ENCODE results near the gene CBX5.
A peak's percentile ranks its signal among the peaks of the same experiment; 100 is the strongest.
"Not testable (repeated sequence)": the region's sequence is repeated elsewhere in the genome, so short reads cannot be mapped to it uniquely, and the experiment has no call there.

The CBX5 gene

GRCh38 chr12:54279632-54280467 lies at the start of gene CBX5:
CBX5 (minus strand) TSS chr12:54280122; CDS start chr12:54257650, 22,472 bp downstream.
- peaks cover 35% of the 10 kb centered on the region for H3K4me1 Mint-ChIP-seq (ENCODE audit: low read depth)
- H3K27ac Mint-ChIP-seq: no peak within 1 kb of the TSS
- no peak within 1 kb of the TSS for H3K4me3 Mint-ChIP-seq
- H3K27me3 Mint-ChIP-seq: no peaks in the 10 kb centered on the region
- H3K9me3 Mint-ChIP-seq: no peaks in the 10 kb centered on the region
- H3K36me3 Mint-ChIP-seq (ENCODE audit: low read depth): no peaks in the 10 kb centered on the region
- intact Hi-C loops (cut with micrococcal nuclease): loop anchor here (1.0 kb wide), 2 partner anchors 29 to 44 kb away; no protein-coding TSS in a partner anchor

GRCh38 chr12:54328595-54329337 lies 48.8 kb upstream of the CBX5 start:
- peaks cover 59% of the 10 kb centered on the region for H3K4me1 Mint-ChIP-seq (ENCODE audit: low read depth)
- no peaks in the 10 kb centered on the region for H3K9me3 Mint-ChIP-seq
- peak overlapping the region; percentile 76 for H3K27ac Mint-ChIP-seq
- intact Hi-C loops (cut with micrococcal nuclease): loop anchor here (5.0 kb wide), 1 partner anchor 39 kb away; no protein-coding TSS in a partner anchor
- H3K4me3 Mint-ChIP-seq: no peak overlapping the region
- no peaks in the 10 kb centered on the region for H3K27me3 Mint-ChIP-seq
- H3K36me3 Mint-ChIP-seq (ENCODE audit: low read depth): peaks cover 37% of the 10 kb centered on the region

- peaks cover 26% of the 10 kb centered on the region for H3K36me3 Mint-ChIP-seq (ENCODE audit: low read depth)
- H3K4me3 Mint-ChIP-seq: peak overlapping the region; percentile 100
- not testable (repeated sequence) for H3K27me3 Mint-ChIP-seq, H3K9me3 Mint-ChIP-seq
- intact Hi-C loops (cut with micrococcal nuclease): loop anchor here (5.0 kb wide), 1 partner anchor 42 kb away; no protein-coding TSS in a partner anchor
- peak overlapping the region; percentile 95 for H3K27ac Mint-ChIP-seq
- peaks cover 55% of the 10 kb centered on the region for H3K4me1 Mint-ChIP-seq (ENCODE audit: low read depth)
These were observed 45.7 kb upstream of the CBX5 start for GRCh38 chr12:54325442-54326109.

GRCh38 chr12:54324617-54325441 lies 44.9 kb upstream of the CBX5 start, which contains the start of gene COPZ1:
COPZ1 (plus strand) TSS chr12:54325131; CDS start chr12:54325164, 33 bp downstream.
- peaks cover 19% of the 10 kb centered on the region for H3K36me3 Mint-ChIP-seq (ENCODE audit: low read depth)
- no peaks in the 10 kb centered on the region for H3K9me3 Mint-ChIP-seq
- intact Hi-C loops (cut with micrococcal nuclease): loop anchor here (1.0 to 5.0 kb wide), 3 partner anchors 31 to 45 kb away; partner anchors contain the start of genes CBX5 and HNRNPA1
- peaks cover 48% of the 10 kb centered on the region for H3K4me1 Mint-ChIP-seq (ENCODE audit: low read depth)
- peak within 1 kb of the TSS; percentile 100 for H3K4me3 Mint-ChIP-seq
- peak within 1 kb of the TSS; percentile 95 for H3K27ac Mint-ChIP-seq
- no peaks in the 10 kb centered on the region for H3K27me3 Mint-ChIP-seq

GRCh38 chr12:54321363-54321762 lies 41.4 kb upstream of the CBX5 start:
- peaks cover 8% of the 10 kb centered on the region for H3K36me3 Mint-ChIP-seq (ENCODE audit: low read depth)
- H3K27me3 Mint-ChIP-seq: no peaks in the 10 kb centered on the region
- peaks cover 29% of the 10 kb centered on the region for H3K4me1 Mint-ChIP-seq (ENCODE audit: low read depth)
- intact Hi-C loops (cut with micrococcal nuclease): no loop called here
- H3K27ac Mint-ChIP-seq: no peak overlapping the region
- no peaks in the 10 kb centered on the region for H3K9me3 Mint-ChIP-seq
- H3K4me3 Mint-ChIP-seq: no peak overlapping the region

GRCh38 chr12:54312309-54312708 lies 32.4 kb upstream of the CBX5 start:
- H3K27me3 Mint-ChIP-seq; H3K27ac Mint-ChIP-seq; H3K36me3 Mint-ChIP-seq (ENCODE audit: low read depth); intact Hi-C loops (cut with micrococcal nuclease); H3K9me3 Mint-ChIP-seq; H3K4me3 Mint-ChIP-seq: not testable (repeated sequence)
- peaks cover 13% of the 10 kb centered on the region for H3K4me1 Mint-ChIP-seq (ENCODE audit: low read depth)

- intact Hi-C loops (cut with micrococcal nuclease): no loop called here
- Mint-ChIP-seq H3K4me3 (no peak overlapping the region), H3K27me3 (no peaks in the 10 kb centered on the region), H3K36me3 (ENCODE audit: low read depth) (no peaks in the 10 kb centered on the region), H3K4me1 (ENCODE audit: low read depth) (peaks cover 26% of the 10 kb centered on the region), H3K9me3 (no peaks in the 10 kb centered on the region), H3K27ac (no peak overlapping the region)
These were observed 31.1 kb upstream of the CBX5 start for GRCh38 chr12:54311051-54311450.

GRCh38 chr12:54306925-54307741 lies 27.2 kb upstream of the CBX5 start:
- Mint-ChIP-seq H3K27ac (peak overlapping the region; percentile 95), H3K36me3 (ENCODE audit: low read depth) (no peaks in the 10 kb centered on the region)

GRCh38 chr12:54304187-54304810 lies 24.4 kb upstream of the CBX5 start:
- peaks cover 79% of the 10 kb centered on the region for H3K4me1 Mint-ChIP-seq (ENCODE audit: low read depth)
- no peaks in the 10 kb centered on the region for H3K27me3 Mint-ChIP-seq
- no peaks in the 10 kb centered on the region for H3K9me3 Mint-ChIP-seq
- H3K36me3 Mint-ChIP-seq (ENCODE audit: low read depth): peaks cover 17% of the 10 kb centered on the region
- H3K4me3 Mint-ChIP-seq: peak overlapping the region; percentile 80
- H3K27ac Mint-ChIP-seq: peak overlapping the region; percentile 95
- intact Hi-C loops (cut with micrococcal nuclease): no loop called here

More at GRCh38 chr12:54306925-54307741, 27.2 kb upstream of the CBX5 start:
- Mint-ChIP-seq H3K27me3 (no peaks in the 10 kb centered on the region), H3K4me1 (ENCODE audit: low read depth) (peaks cover 53% of the 10 kb centered on the region), H3K9me3 (no peaks in the 10 kb centered on the region), H3K4me3 (peak overlapping the region; percentile 55)
- intact Hi-C loops (cut with micrococcal nuclease): loop anchor here (1.0 kb wide), 1 partner anchor 8 kb away; no protein-coding TSS in a partner anchor

- H3K27ac Mint-ChIP-seq: peak overlapping the region; percentile 95
- H3K9me3 Mint-ChIP-seq: no peaks in the 10 kb centered on the region
- H3K4me1 Mint-ChIP-seq (ENCODE audit: low read depth): peaks cover 85% of the 10 kb centered on the region
- H3K36me3 Mint-ChIP-seq (ENCODE audit: low read depth): peaks cover 23% of the 10 kb centered on the region
- intact Hi-C loops (cut with micrococcal nuclease): no loop called here
- no peaks in the 10 kb centered on the region for H3K27me3 Mint-ChIP-seq
- H3K4me3 Mint-ChIP-seq: no peak overlapping the region
These were observed 23.7 kb upstream of the CBX5 start for GRCh38 chr12:54303640-54304039.

- Mint-ChIP-seq H3K9me3 (no peaks in the 10 kb centered on the region), H3K27me3 (no peaks in the 10 kb centered on the region), H3K36me3 (ENCODE audit: low read depth) (peaks cover 27% of the 10 kb centered on the region), H3K4me1 (ENCODE audit: low read depth) (peaks cover 86% of the 10 kb centered on the region), H3K27ac (peak overlapping the region; percentile 82), H3K4me3 (peak overlapping the region; percentile 91)
- intact Hi-C loops (cut with micrococcal nuclease): no loop called here
These were observed 21.6 kb upstream of the CBX5 start for GRCh38 chr12:54301428-54302048.

Measured in dendritic cell treated with granulocyte-macrophage colony-stimulating factor and Interleukin-4, amounts not matched to agents 40 ng/mL and 50 ng/mL, for 4 days (primary cell).